Stimulated activated CD8-positive, alpha-beta memory T cell treated with anti-CD3 and anti-CD28 coated beads, Interleukin-2, amount 100 ng/mL, for 48 hours (primary cell): ENCODE data around the gene CCNT1.
A peak's percentile ranks its signal among the peaks of the same experiment; 100 is the strongest.
"Not testable (repeated sequence)": the region's sequence is repeated elsewhere in the genome, so short reads cannot be mapped to it uniquely, and the experiment has no call there.

Experiments
- DNase-seq, 2 donors: peaks; one replicate each; pipeline ENCODE4 v3.0.0-alpha.2; 2020; ENCODE audit warnings: low read depth in 2 of 2

Gene CCNT1

DNA sequence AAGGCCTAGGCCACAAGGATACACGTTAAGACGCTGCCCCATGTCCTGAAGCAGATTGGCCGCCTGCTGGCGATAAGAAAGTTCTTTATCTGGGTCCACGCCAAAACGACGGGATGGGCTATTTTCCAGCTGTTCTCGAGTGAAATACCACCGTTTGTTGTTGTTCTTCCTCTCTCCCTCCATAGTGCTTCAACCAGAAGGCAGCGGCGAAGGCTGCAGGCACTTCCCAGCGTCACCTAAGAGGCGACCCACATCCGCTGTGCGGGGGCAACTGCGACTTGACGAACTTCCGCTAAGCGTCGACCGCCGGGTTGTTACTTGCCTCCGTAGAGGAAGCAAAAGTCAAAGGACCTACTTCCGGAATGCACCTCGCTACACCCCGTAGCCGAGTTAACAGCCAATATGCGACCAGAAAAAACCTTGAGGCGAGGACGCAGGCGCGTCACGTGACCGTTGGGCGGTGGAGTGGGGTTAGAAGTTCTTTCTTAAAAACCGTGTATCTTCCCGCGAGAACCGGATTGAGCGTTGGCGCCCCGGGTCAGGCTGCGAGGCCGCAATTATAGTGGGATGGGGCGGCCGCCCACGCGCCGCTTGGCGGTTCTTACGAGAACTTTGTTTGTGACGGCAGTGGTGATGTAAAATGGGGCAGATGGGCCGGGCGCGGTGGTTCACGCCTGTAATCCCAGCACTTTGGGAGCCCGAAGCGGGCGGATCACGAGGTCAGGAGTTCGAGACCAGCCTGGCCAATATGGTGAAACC lies at the start of gene CCNT1:
TSS of gene CCNT1 (minus strand) at position 215 of the 759 bp plus-strand sequence. CDS start at position 183, 32 bp downstream.
- peak; percentile 98 to 99 for DNase-seq

DNA sequence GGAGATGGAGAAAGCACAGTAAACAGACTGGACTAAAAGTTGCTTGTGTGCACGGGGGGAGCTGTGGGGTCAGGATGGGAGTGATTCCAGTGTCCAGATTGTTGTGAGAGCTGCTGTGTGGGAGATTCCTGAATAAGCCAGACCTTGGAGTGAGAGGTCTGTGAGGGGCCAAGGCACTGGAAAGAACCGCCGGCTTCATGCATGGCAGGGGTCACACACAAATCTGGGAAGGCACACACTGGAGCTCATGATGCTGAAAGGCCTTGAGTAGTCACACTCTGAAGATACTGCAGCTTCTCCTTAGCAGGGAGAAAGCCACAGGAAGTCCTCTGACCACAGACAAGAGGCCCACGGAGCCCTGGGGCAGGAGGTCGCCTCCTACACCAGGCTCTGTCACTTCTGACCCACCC lies 49.3 kb upstream of the CCNT1 start:
- DNase-seq = peak; percentile 17 to 24

DNA sequence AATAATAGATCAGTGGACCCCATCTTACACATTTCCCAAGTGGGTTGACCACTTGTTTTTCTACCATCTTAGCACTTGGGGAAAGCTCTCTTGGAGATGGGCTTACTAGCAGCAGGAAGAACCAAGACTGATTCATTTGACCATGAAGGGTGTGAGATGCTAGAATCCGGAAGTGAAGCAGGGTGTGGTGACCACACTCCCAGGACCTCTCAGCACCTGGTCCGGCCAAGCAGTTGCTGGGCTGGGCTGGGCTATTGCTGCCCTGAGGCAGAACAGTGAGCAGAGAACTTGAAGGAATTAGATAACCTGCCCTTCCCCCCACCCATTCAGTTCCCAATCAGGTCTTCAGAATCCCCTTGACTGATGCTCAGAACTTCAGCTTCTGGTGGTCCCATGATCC lies 48.0 kb upstream of the CCNT1 start:
- DNase-seq = no peak

DNA sequence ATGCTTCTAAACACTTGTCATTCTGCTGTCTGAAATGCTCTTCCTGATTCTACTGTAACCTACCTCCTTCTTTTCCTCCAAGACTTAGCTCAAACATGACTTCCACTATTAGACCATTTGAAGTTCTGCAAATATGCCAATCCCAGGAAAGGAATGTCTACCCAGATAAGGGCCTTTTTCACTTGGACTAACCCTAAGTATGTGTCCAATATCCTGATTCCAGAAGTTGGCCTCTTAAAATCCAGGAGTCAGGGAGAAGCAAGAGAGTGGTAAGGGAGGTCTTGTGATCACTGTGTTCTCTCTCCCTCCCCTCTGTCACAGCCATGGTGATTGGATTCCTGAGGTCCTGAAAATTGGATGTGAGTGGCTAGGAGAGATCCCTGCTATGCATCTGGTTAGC lies 42.2 kb upstream of the CCNT1 start:
- DNase-seq = no peak

DNA sequence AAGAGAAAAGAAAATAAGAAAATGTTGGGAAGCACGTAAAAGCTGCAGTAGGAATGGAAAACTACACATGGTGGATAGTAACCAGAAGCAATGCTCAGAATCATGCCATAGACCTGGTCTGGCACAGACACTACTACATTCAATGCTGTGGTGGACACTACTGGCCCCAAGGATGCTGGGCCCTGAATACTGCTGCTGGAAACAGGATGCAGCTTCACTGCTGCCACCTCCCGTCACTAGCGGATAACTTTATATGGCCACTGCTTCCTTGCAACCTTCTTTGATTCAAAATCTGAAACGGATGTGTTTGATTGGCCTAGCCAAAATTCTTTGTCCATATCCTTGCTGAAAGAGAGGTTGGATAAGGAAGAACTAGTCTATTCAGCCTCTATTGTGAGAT lies 41.7 kb upstream of the CCNT1 start:
- no peak for DNase-seq

DNA sequence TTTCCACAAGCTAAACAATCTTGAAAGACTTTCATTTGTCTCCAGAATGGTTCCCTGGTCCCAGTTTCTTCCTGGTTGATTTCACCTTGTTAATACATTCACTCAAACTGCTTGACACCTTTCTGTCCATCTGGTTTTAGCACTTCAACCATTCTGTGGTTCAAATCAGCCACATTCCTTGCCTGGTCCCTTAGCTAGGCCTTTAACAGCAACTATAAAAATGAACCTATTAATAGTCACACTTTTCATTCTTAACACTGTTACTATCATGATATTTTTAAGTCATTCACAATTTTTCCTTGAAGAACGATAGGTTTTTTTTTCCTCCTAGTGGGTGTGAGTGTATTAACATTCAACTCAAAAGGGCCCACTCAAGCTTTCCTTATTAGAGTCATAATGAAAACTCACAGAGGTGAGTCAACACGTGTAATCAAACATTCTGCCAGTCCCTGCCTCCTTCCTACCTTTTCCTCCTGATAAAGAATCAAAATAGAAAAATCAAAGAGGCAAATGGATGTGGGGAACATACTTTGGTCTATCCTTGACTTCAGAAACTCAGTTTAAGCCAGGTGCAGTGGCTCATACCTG lies 34.4 kb upstream of the CCNT1 start:
- no peak for DNase-seq

DNA sequence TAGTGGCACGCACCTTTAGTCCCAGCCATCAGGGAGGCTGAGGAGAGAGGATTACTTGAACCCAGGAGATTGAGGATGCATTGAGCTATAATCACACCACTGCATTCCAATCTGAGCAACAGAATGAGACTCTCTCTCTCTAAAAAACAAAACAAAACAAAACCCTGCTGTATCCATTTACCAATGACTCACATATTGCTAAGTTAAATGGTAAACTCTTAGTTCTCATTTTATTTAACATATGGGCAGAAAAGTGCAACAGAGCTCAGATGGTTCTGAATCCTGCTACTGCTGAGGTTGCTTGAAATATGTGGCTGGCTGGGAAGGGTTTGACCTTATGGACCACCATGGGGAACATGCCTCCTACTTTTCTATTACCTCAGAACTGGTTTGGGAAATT lies 33.7 kb upstream of the CCNT1 start:
- no peak for DNase-seq

GRCh38 chr12:48744251-48745008 lies 27.9 kb upstream of the CCNT1 start:
- no peak for DNase-seq

GRCh38 chr12:48739618-48740269 lies 23.2 kb upstream of the CCNT1 start:
- DNase-seq = no peak

- DNase-seq = no peak
Observed at GRCh38 chr12:48736456-48736855, 19.9 kb upstream of the CCNT1 start.

DNA sequence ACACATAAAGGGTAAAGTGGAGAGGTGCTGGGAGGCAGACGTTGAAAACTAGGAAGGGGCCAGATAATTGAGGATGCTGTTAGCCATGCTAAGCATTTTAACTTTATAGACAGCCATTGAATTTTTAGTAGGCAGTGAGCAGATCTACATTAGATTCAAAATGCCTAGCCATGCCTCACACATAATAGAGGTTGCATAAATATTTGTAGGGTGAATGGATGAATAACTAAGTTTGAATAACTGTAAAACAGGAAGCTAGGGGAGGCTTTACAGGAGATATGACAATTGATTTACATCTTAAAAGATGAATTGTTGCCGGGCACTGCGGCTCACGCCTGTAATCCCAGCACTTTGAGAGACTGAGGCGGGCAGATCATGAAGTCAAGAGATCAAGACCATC lies 12.3 kb upstream of the CCNT1 start:
- no peak for DNase-seq

GRCh38 chr12:48720737-48721136 lies 4.2 kb upstream of the CCNT1 start:
- DNase-seq = not testable (repeated sequence)

- DNase-seq = not testable (repeated sequence)
Observed at GRCh38 chr12:48720171-48720570, 3.7 kb upstream of the CCNT1 start.

- not testable (repeated sequence) for DNase-seq
Observed at GRCh38 chr12:48719002-48719401, 2.5 kb upstream of the CCNT1 start.

GRCh38 chr12:48717252-48717695 lies 767 bp upstream of the CCNT1 start:
- DNase-seq = no peak

DNA sequence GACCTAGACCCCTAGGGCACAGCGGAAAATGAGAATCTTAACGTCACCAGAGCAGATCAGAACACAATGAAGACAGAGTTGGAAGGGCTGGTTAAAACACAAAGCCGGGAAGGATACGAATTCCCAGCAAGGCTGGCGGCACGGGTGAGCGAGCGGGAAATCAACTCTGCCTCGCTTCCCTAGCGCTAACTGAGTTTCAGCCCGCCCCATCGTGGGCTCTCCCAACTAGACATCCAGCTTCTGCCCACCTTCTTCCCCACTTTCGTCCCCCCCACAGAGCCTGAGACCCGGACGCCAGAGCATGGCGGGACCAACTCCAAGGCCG lies 377 bp downstream of the CCNT1 start:
- DNase-seq = peak in 1 of 2 donors; percentile 9

DNA sequence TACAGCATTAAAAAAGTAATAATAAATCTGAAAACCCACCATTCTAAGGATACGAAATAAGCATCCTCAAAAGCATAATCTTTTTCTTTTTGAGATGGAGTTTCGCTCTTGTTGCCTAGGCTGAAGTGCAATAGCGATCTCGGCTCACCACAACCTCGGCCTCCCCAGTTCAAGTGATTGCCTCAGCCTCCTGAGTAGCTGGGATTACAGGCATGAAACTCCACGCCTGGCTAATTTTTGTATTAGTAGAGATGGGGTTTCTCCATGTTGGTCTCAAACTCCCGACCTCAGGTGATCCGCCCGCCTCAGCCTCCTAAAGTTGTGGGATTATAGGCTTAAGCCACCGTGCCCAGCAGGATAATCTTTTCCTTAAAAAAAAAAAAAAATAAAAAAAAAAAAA lies 4.3 kb downstream of the CCNT1 start:
- DNase-seq = no peak

DNA sequence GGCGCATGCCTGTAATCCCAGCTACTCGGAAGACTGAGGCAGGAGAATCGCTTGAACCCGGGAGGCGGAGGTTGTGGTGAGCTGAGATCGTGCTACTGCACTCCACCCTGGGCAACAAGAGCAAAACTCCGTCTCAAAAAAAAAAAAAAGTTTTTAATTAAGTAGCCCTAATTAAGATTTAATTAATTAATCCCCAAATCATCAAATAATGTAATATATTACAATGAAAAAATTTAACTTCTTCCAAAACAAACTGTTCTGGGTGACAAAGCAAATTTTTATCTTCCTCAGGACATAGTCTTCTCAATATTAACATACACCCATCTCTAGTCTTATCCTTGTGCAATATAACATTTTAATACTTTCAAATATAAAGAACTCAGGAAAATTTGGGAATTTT lies 17.7 kb downstream of the CCNT1 start:
- DNase-seq = not testable (repeated sequence)

DNA sequence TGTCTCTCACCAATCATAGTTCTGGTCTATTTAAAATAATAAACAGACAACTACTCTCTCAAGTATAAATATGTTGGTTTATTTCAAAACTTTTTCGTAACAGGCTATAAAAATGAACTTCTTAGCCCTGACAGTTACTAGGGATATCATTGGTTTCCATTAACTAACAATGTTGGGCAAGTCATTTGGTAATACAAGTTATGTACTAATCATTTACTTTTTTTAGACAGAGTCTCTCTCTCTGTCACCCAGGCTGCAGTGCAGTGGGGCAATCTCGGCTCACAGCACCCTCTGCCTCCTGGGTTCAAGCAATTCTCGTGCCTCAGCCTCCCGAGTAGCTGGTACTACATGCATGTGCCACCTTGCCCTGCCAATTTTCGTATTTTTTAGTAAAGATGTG lies 19.9 kb downstream of the CCNT1 start:
- no peak for DNase-seq

- no peak for DNase-seq
Observed at GRCh38 chr12:48695859-48696258, 20.6 kb downstream of the CCNT1 start.

DNA sequence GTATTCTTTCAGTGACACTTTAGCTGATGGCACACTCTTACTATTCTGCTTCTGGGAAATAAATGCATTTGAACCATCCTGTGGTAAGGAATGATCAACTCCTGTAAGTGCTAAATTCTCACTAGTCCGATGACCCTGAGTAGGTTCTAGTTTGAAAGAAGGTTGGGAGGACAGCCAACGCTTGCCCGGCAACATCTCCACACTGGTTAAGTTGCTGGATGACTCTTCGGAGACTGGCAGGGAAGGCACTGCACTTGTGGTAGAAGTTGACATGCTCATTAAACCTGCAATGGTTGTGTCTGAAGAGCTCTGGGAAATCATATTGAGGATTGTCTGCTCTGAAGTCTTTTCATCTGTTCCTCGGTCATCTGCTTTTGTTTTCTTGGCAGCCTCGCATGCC lies 22.5 kb downstream of the CCNT1 start:
- no peak for DNase-seq

GRCh38 chr12:48693572-48693971 lies 22.9 kb downstream of the CCNT1 start:
- DNase-seq = no peak
